Fibroblast of lung (primary cell): ENCODE measurements around the gene NAV3. TPM values are rescaled to one million over a fixed set of nuclear protein-coding genes. Genes with fewer than 3 reads are reported as not detected.

Experiments used
- DNase-seq, 2 donors: peaks; one replicate each; pipeline versions ENCODE4 v3.0.0 to v3.0.0-alpha.2; 2010; ENCODE audit warnings: low read depth in 2 of 2
- H2AFZ ChIP-seq: 2 replicates; pipeline ENCODE4 v1.5.1; 2012; ENCODE audit warnings: low read length, control low read depth, inconsistent platforms
- H3K27ac ChIP-seq: 2 replicates; pipeline ENCODE4 v1.5.1; 2011; ENCODE audit warnings: low read length, control low read depth; ENCODE audit not compliant: insufficient read depth
- H3K27me3 ChIP-seq: 2 replicates; pipeline ENCODE4 v1.5.1; 2011; ENCODE audit warnings: mild to moderate bottlenecking, low read length; ENCODE audit not compliant: control insufficient read depth, insufficient read depth
- H3K36me3 ChIP-seq: 2 replicates; pipeline ENCODE4 v1.5.1; 2011; ENCODE audit warnings: low read length; ENCODE audit not compliant: control insufficient read depth, insufficient read depth
- H3K4me1 ChIP-seq: 2 replicates; pipeline ENCODE4 v1.5.1; 2011; ENCODE audit warnings: low read length; ENCODE audit not compliant: control insufficient read depth, insufficient read depth; ENCODE audit errors: extremely low read depth
- H3K4me2 ChIP-seq: 2 replicates; pipeline ENCODE4 v1.5.1; 2011; ENCODE audit warnings: low read length, control low read depth; ENCODE audit not compliant: insufficient read depth; ENCODE audit errors: extremely low read depth
- H3K4me3 ChIP-seq, 4 experiments: fragments of 200-600 bp in 1 of 4; sonication (generic) in 1 of 4; replicated peaks in 1 of 4; 2 replicates each; pipeline ENCODE4 v1.5.1; 2011 to 2016; ENCODE audit warnings: low read length in 4 of 4, low read depth in 3 of 4, mild to moderate bottlenecking in 3 of 4, control low read depth in 2 of 4, inconsistent platforms in 1 of 4, mixed read lengths in 1 of 4; ENCODE audit not compliant: insufficient read depth in 1 of 4; ENCODE audit errors: control extremely low read depth in 1 of 4
- H3K79me2 ChIP-seq: 2 replicates; pipeline ENCODE4 v1.5.1; 2012; ENCODE audit warnings: mild to moderate bottlenecking, low read length, inconsistent platforms; ENCODE audit not compliant: control insufficient read depth, insufficient read depth
- H3K9ac ChIP-seq: 2 replicates; pipeline ENCODE4 v1.5.1; 2011; ENCODE audit warnings: mild to moderate bottlenecking, low read length, control low read depth; ENCODE audit not compliant: insufficient read depth
- H3K9me3 ChIP-seq: 2 replicates; pipeline ENCODE4 v1.5.1; 2012; ENCODE audit warnings: low read depth, low read length; ENCODE audit not compliant: control insufficient read depth, insufficient read depth
- H4K20me1 ChIP-seq: 2 replicates; pipeline ENCODE4 v1.5.1; 2011; ENCODE audit warnings: low read length; ENCODE audit not compliant: control insufficient read depth, insufficient read depth; ENCODE audit errors: extremely low read depth
- CTCF ChIP-seq, 2 donors: IDR thresholded peaks in 1 of 2; conservative IDR thresholded peaks in 1 of 2; 1 replicate in 1 of 2; 2 replicates in 1 of 2; pipeline ENCODE4 v1.5.1; 2011 to 2012; ENCODE audit warnings: low read length in 2 of 2, control low read depth in 1 of 2, inconsistent platforms in 1 of 2, low read depth in 1 of 2, mild to moderate bottlenecking in 1 of 2
- EZH2 ChIP-seq: IDR thresholded peaks from 2 replicates; pipeline ENCODE4 v1.5.1; 2012; ENCODE audit warnings: low read length, control low read depth, mild to moderate bottlenecking; ENCODE audit errors: missing control alignments
- polyA plus RNA-seq, 2 donors: library from polyadenylated mRNA; depleted of rRNA in 1 of 2; stranded (reverse) in 1 of 2; unstranded in 1 of 2; fragments of >200 nt; gene quantifications; 2 replicates each; pipeline ENCODE4 v1.2.1, GENCODE V29; 2011 to 2012; ENCODE audit warnings: missing spikeins in 1 of 2
- total RNA-seq: library from RNA; depleted of rRNA; stranded (reverse); fragments of >200 nt; gene quantifications from 2 replicates; pipeline ENCODE4 v1.2.1, GENCODE V29; 2014

NAV3 gene
- total and polyA plus RNA-seq, 2 donors (not counting 1 experiment from before 2014, with no cell fraction given), result 30.8 to 60.6 TPM

DNA sequence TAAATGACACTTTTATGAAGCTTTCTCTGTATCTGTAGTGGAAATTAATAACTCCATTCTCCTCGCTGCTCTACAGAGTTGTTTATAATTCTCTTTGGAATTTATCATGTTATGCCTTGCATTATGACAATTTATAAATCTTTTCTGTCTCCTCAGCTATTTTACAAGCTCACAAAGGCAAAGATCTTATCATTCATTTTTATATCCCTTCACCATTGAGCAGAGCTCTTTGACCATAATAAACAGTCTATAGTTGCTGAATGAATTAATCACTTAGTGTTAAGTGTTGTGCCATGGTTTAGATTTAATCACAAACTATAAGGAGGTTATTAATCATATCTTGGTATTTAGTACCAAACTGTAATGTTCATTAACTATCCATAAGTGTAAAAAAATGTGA is 126.4 kb downstream of the NAV3 start:
- no peak for TF ChIP-seq CTCF (conservative IDR thresholded peaks at IDR 0.05 in 1 of 2, IDR thresholded peaks at IDR 0.05 in 1 of 2; ENCODE audit: low read depth in 1 of 2, low read length in 2 of 2)
- TF ChIP-seq EZH2, result no peak
- Histone ChIP-seq H3K79me2 (peaks cover 40% of the 10 kb centered on the region), H3K4me1 (no peaks in the 10 kb centered on the region), H3K9me3 (no peaks in the 10 kb centered on the region), H3K27ac (no peak overlapping the region), H2AFZ (no peak overlapping the region), H3K27me3 (no peaks in the 10 kb centered on the region), H3K4me3 (no peak overlapping the region), H4K20me1 (no peaks in the 10 kb centered on the region), H3K4me2 (no peak overlapping the region), H3K36me3 (no peaks in the 10 kb centered on the region), H3K9ac (no peak overlapping the region)
- DNase-seq, result no peak

DNA sequence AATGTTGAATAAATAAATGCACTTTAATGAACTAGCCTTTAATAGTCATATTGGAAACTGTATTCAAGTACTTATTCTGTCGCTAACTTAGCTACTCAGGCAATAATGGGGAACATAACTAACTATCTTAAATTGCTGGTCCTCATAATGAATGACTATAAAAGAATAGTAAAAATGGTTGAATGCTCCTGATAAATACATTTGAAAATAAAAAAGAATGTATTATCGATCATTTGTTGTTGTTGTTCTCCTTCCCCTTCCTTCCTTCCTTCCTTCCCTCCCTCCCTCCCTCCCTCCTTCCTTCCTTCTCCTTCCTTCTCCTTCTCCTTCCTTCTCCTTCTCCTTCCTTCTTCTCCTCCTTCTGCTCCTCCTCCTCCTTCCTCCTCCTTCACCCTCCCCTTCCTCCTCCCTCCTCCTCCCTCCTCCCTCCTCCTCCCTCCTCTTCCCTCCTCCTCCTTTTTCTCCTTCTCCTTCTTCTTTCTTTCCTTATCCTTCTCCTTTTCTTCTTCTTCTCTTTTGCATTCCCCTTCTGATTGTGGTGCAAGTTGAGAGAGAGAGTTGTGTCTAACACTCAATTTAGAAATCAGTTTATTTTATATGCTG is 133.0 kb downstream of the NAV3 start:
- H2AFZ ChIP-seq, result no peak overlapping the region
- no peaks in the 10 kb centered on the region for H4K20me1 ChIP-seq
- no peak for DNase-seq
- TF ChIP-seq EZH2, result no peak
- no peak for TF ChIP-seq CTCF (conservative IDR thresholded peaks at IDR 0.05 in 1 of 2, IDR thresholded peaks at IDR 0.05 in 1 of 2; ENCODE audit: low read depth in 1 of 2, low read length in 2 of 2)
- H3K4me3 ChIP-seq, result no peak overlapping the region
- H3K4me2 ChIP-seq, result no peak overlapping the region
- H3K36me3 ChIP-seq, result no peaks in the 10 kb centered on the region
- H3K4me1 ChIP-seq, result peaks cover 2% of the 10 kb centered on the region
- H3K27me3 ChIP-seq, result no peaks in the 10 kb centered on the region
- no peaks in the 10 kb centered on the region for H3K9me3 ChIP-seq
- H3K79me2 ChIP-seq, result peaks cover 17% of the 10 kb centered on the region
- no peak overlapping the region for H3K9ac ChIP-seq
- no peak overlapping the region for H3K27ac ChIP-seq

DNA sequence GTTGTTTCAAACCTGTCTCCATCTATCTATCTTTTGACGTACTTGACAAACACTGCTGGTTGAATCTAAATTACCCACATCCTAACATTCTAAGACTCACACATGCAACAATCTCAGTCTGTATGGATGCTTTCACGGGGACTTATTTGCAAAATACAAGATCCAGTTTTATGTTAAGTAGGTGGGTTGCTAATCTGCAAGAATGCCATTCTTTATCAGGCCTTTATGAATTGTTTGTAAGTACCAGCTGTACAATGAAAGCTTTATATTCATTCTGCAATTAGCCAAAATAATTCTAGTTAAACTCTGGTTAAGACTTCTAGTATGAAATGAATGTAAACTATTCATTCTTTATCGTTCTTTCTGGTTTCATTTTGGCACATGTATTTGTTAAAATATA is 135.1 kb downstream of the NAV3 start:
- peaks cover 16% of the 10 kb centered on the region for H3K79me2 ChIP-seq
- peaks cover 2% of the 10 kb centered on the region for H3K4me1 ChIP-seq
- no peaks in the 10 kb centered on the region for H3K27me3 ChIP-seq
- peak overlapping the region; percentile 64 for H3K4me2 ChIP-seq
- H3K4me3 ChIP-seq, result peak overlapping the region in 1 of 4 experiments; percentile 17
- H3K27ac ChIP-seq, result no peak overlapping the region
- peak in 1 of 2 donors; percentile 77 for DNase-seq
- no peaks in the 10 kb centered on the region for H3K9me3 ChIP-seq
- H4K20me1 ChIP-seq, result no peaks in the 10 kb centered on the region
- no peak for TF ChIP-seq CTCF (conservative IDR thresholded peaks at IDR 0.05 in 1 of 2, IDR thresholded peaks at IDR 0.05 in 1 of 2; ENCODE audit: low read depth in 1 of 2, low read length in 2 of 2)
- TF ChIP-seq EZH2, result no peak
- peak overlapping the region; percentile 13 for H2AFZ ChIP-seq
- H3K36me3 ChIP-seq, result no peaks in the 10 kb centered on the region
- no peak overlapping the region for H3K9ac ChIP-seq
